Adrenal gland (tissue), 5 donors: ENCODE measurements around the gene CRADD.

Experiments used
- POLR2A ChIP-seq, 2 donors: fragments of 450-650 bp; IDR thresholded peaks; one replicate each; pipeline ENCODE4 v1.6.1; 2017; ENCODE audit warnings: antibody characterized with exemption in 2 of 2, mild to moderate bottlenecking in 2 of 2, moderate library complexity in 1 of 2
- TF ChIP-seq, protein P1 (sequence below), 6 experiments: fragments of 450-650 bp in 4 of 6; fragments of 200-600 bp in 2 of 6; sonication (generic) in 1 of 6; IDR thresholded peaks; 1 replicate in 5 of 6; 2 replicates in 1 of 6; pipeline versions ENCODE4 v1.5.1 to v1.8.0; 2016 to 2021; ENCODE audit warnings: antibody characterized with exemption in 6 of 6, mild to moderate bottlenecking in 2 of 6, moderate library complexity in 1 of 6
- donor health status: DM: no; HTN: no; CAD: no.

- TF ChIP-seq, protein P1, sequence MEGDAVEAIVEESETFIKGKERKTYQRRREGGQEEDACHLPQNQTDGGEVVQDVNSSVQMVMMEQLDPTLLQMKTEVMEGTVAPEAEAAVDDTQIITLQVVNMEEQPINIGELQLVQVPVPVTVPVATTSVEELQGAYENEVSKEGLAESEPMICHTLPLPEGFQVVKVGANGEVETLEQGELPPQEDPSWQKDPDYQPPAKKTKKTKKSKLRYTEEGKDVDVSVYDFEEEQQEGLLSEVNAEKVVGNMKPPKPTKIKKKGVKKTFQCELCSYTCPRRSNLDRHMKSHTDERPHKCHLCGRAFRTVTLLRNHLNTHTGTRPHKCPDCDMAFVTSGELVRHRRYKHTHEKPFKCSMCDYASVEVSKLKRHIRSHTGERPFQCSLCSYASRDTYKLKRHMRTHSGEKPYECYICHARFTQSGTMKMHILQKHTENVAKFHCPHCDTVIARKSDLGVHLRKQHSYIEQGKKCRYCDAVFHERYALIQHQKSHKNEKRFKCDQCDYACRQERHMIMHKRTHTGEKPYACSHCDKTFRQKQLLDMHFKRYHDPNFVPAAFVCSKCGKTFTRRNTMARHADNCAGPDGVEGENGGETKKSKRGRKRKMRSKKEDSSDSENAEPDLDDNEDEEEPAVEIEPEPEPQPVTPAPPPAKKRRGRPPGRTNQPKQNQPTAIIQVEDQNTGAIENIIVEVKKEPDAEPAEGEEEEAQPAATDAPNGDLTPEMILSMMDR (IDR thresholded peaks at IDR 0.05) = no peak
- no peak for TF ChIP-seq POLR2A (IDR thresholded peaks at IDR 0.05)
Observed at GRCh38 chr12:93650626-93651025, 26.5 kb upstream of the CRADD start.
